Endodermal cell (in vitro differentiated cells): ENCODE measurements around the gene PTPRK. TPM values are rescaled to one million over a fixed set of nuclear protein-coding genes. Genes with fewer than 3 reads are reported as not detected.

ENCODE experiments used
- DNase-seq: peaks from one replicate; pipeline ENCODE4 v3.0.0-alpha.2; 2017
- H3K27ac ChIP-seq: 2 replicates; pipeline ENCODE4 v1.5.1; 2013; ENCODE audit warnings: mild to moderate bottlenecking, low read depth, low read length, moderate library complexity
- H3K27me3 ChIP-seq: 2 replicates; pipeline ENCODE4 v1.6.1; 2013; ENCODE audit warnings: mild to moderate bottlenecking, low read length, moderate library complexity; ENCODE audit not compliant: insufficient read depth, control insufficient read depth, poor library complexity, severe bottlenecking
- H3K36me3 ChIP-seq: 2 replicates; pipeline ENCODE4 v1.7.0; 2013; ENCODE audit warnings: mild to moderate bottlenecking, low read length, moderate library complexity; ENCODE audit not compliant: control insufficient read depth, insufficient read depth
- H3K4me1 ChIP-seq: one replicate; pipeline ENCODE4 v1.7.0; 2013; ENCODE audit warnings: low read length; ENCODE audit not compliant: control insufficient read depth, insufficient read depth
- H3K4me3 ChIP-seq: 2 replicates; pipeline ENCODE4 v1.5.1; 2013; ENCODE audit warnings: mild to moderate bottlenecking, low read length, moderate library complexity
- H3K9ac ChIP-seq: 2 replicates; pipeline ENCODE4 v1.6.1; 2013; ENCODE audit warnings: mild to moderate bottlenecking, low read length, moderate library complexity; ENCODE audit not compliant: poor library complexity, severe bottlenecking; ENCODE audit errors: extremely low read depth
- H3K9me3 ChIP-seq: 2 replicates; pipeline ENCODE4 v1.6.1; 2013; ENCODE audit warnings: mild to moderate bottlenecking, low read length, moderate library complexity; ENCODE audit not compliant: control insufficient read depth
- H3K27ac Mint-ChIP-seq: 2 replicates; pipeline ENCODE4 v1.8.0; 2020; ENCODE audit warnings: mixed read lengths
- H3K27me3 Mint-ChIP-seq: 2 replicates; pipeline ENCODE4 v1.8.0; 2021; ENCODE audit warnings: mild to moderate bottlenecking, mixed read lengths; ENCODE audit not compliant: insufficient read depth
- H3K36me3 Mint-ChIP-seq: 2 replicates; pipeline ENCODE4 v1.8.0; 2020; ENCODE audit warnings: low read depth, mixed read lengths
- H3K4me1 Mint-ChIP-seq: 2 replicates; pipeline ENCODE4 v1.8.0; 2020; ENCODE audit warnings: mixed read lengths
- H3K4me3 Mint-ChIP-seq: 2 replicates; pipeline ENCODE4 v1.8.0; 2020; ENCODE audit warnings: mild to moderate bottlenecking, moderate library complexity, mixed read lengths
- H3K9me3 Mint-ChIP-seq: 2 replicates; pipeline ENCODE4 v1.8.0; 2020; ENCODE audit warnings: mild to moderate bottlenecking, mixed read lengths
- CTCF ChIP-seq: fragments of 200-600 bp; sonication (generic); conservative IDR thresholded peaks from 2 replicates; pipeline ENCODE4 v1.5.0; 2021; ENCODE audit warnings: antibody characterized with exemption, mild to moderate bottlenecking
- WGBS, 2 experiments: methylation state at CpG; one replicate each; pipeline versions ENCODE4 v1.1.5 to v1.1.7; 2013; ENCODE audit warnings: missing lambda C conversion rate in 2 of 2, mixed read lengths in 1 of 2; ENCODE audit not compliant: insufficient coverage in 1 of 2, insufficient read length in 1 of 2; 5-methylcytosine and 5-hydroxymethylcytosine counted together
- total RNA-seq, 2 donors: library from RNA; stranded (reverse); fragmentation: NEBNext Ultra II Directional in 1 of 2; extraction: Animal tissue kit (Norgen Biotek cat#: 25700) in 1 of 2; gene quantifications; 2 replicates in 1 of 2; 3 replicates in 1 of 2; pipeline ENCODE4 v1.2.1, GENCODE V29; 2021

PTPRK gene
- total RNA-seq, 2 donors from 2014 or later, result 46.4 to 57.6 TPM

DNA sequence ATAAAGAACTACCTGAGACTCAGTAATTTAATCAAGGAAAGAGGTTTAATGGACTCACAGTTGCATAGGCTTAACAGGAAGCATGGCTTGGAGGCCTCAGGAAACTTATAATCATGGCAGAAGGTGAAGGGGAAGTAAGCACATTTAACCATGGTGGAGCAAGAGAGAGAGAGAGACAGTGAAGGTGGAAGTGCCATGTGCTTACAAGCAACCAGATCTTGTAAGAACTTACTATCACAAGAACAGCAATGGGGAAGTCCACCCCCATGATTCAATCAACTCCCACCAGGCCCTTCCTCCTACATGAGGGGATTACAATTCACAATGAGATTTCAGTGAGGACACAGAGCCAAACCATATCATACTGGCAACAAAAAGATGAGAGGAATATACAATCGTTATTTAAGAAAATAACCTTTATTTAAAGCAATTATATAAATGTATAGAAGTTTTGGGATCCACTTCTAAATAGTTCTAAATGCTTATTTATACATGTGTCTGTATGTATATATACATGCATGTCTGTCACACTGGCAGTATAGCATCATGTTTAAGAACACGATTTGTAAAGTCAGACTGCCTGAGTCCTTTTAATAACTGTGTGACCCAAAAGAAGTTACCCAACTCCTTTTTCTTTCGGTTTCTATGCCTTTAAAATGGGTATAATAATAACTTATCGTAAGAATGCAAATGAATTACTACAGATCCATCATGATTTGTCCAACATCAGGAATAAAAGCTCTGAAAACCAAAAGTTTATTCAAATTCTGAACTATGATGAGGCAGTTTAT is 363.9 kb downstream of the PTPRK start:
- TF ChIP-seq CTCF, result no peak
- H3K27me3 Mint-ChIP-seq, result no peaks in the 10 kb centered on the region
- no peaks in the 10 kb centered on the region for H3K4me1 ChIP-seq
- no peak overlapping the region for H3K9ac ChIP-seq
- H3K27me3 ChIP-seq, result no peaks in the 10 kb centered on the region
- H3K27ac ChIP-seq, result no peak overlapping the region
- no peak for DNase-seq
- no peaks in the 10 kb centered on the region for H3K36me3 ChIP-seq
- no peak overlapping the region for H3K4me3 Mint-ChIP-seq
- no peaks in the 10 kb centered on the region for H3K4me1 Mint-ChIP-seq
- no peaks in the 10 kb centered on the region for H3K9me3 Mint-ChIP-seq
- WGBS, 2 experiments, result 85% methylated on average over 3 of the region's 4 CpGs; no CpG with 5 or more reads in 1 of the 2 experiments
- H3K27ac Mint-ChIP-seq, result peak overlapping the region; percentile 12
- H3K4me3 ChIP-seq, result no peak overlapping the region
- no peaks in the 10 kb centered on the region for H3K9me3 ChIP-seq
- no peaks in the 10 kb centered on the region for H3K36me3 Mint-ChIP-seq

- WGBS, 2 experiments, result 100% methylated on average over 1 of the region's 1 CpG; no CpG with 5 or more reads in 1 of the 2 experiments
- no peaks in the 10 kb centered on the region for H3K36me3 Mint-ChIP-seq
- no peak for TF ChIP-seq CTCF
- H3K4me1 ChIP-seq, result no peaks in the 10 kb centered on the region
- no peaks in the 10 kb centered on the region for H3K36me3 ChIP-seq
- no peaks in the 10 kb centered on the region for H3K9me3 ChIP-seq
- H3K4me1 Mint-ChIP-seq, result no peaks in the 10 kb centered on the region
- H3K4me3 ChIP-seq, result no peak overlapping the region
- H3K27me3 ChIP-seq, result no peaks in the 10 kb centered on the region
- no peak overlapping the region for H3K4me3 Mint-ChIP-seq
- H3K27me3 Mint-ChIP-seq, result no peaks in the 10 kb centered on the region
- no peak overlapping the region for H3K27ac Mint-ChIP-seq
- no peak for DNase-seq
- no peaks in the 10 kb centered on the region for H3K9me3 Mint-ChIP-seq
- H3K9ac ChIP-seq, result no peak overlapping the region
- no peak overlapping the region for H3K27ac ChIP-seq
These were observed 364.6 kb downstream of the PTPRK start for GRCh38 chr6:128155826-128156225.

DNA sequence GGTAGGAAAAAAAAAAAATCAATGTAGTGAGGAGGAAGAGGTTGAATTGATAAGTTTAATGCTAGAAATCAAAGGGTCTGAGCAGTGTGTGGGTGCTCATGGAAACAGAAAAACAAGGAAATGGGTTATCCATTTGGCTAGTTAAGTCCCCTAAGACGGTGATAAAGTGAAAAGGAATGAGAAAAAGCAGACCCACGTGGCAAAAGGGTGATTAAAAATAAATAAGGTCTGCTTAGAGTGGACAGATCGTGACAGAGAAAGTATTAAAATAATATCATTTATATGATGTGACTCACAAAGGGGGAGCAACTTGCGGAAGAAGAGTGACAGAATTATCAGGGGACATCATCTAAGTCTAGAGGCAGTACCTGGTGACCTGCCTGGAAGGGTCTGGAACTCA is 367.8 kb downstream of the PTPRK start:
- Mint-ChIP-seq H3K36me3 (no peaks in the 10 kb centered on the region), H3K27ac (no peak overlapping the region), H3K4me3 (no peak overlapping the region), H3K27me3 (no peaks in the 10 kb centered on the region), H3K4me1 (no peaks in the 10 kb centered on the region), H3K9me3 (no peaks in the 10 kb centered on the region)
- DNase-seq, result no peak
- H3K27me3 ChIP-seq, result no peaks in the 10 kb centered on the region
- TF ChIP-seq CTCF, result no peak
- no peaks in the 10 kb centered on the region for H3K36me3 ChIP-seq
- H3K4me3 ChIP-seq, result no peak overlapping the region
- 89 to 100% methylated on average over 3 to 4 of the region's 4 CpGs for WGBS, 2 experiments
- H3K9ac ChIP-seq, result no peak overlapping the region
- H3K27ac ChIP-seq, result no peak overlapping the region
- no peaks in the 10 kb centered on the region for H3K9me3 ChIP-seq
- H3K4me1 ChIP-seq, result no peaks in the 10 kb centered on the region
